Lower leg skin (tissue), 4 donors: ENCODE data around the gene RPP25. TPM values are rescaled to one million over a fixed set of nuclear protein-coding genes. Genes with fewer than 3 reads are reported as not detected.
"Not testable (repeated sequence)": the region's sequence is repeated elsewhere in the genome, so short reads cannot be mapped to it uniquely, and the experiment has no call there.

Experiments
- DNase-seq, 2 donors: peaks; one replicate each; pipeline ENCODE4 v3.0.0-alpha.2; 2019; ENCODE audit warnings: low spot score in 2 of 2
- H3K4me3 ChIP-seq: fragments of 200-600 bp; sonication (generic); 2 replicates; pipeline ENCODE4 v1.5.1; 2017; ENCODE audit warnings: mild to moderate bottlenecking, low read depth; ENCODE audit not compliant: poor library complexity, severe bottlenecking
- CTCF ChIP-seq, 3 donors: fragments of 450-650 bp; IDR thresholded peaks; one replicate each; pipeline ENCODE4 v1.5.1; 2016; ENCODE audit warnings: antibody characterized with exemption in 3 of 3, mild to moderate bottlenecking in 3 of 3, moderate library complexity in 2 of 3
- POLR2A ChIP-seq, 2 donors: fragments of 450-650 bp; IDR thresholded peaks; one replicate each; pipeline ENCODE4 v1.6.1; 2016 to 2017; ENCODE audit warnings: antibody characterized with exemption in 2 of 2, mild to moderate bottlenecking in 1 of 2, moderate library complexity in 1 of 2
- WGBS, 2 donors: methylation state at CpG; one replicate each; pipeline ENCODE4 v1.1.5; 2018; 5-methylcytosine and 5-hydroxymethylcytosine counted together
- intact Hi-C: fragments of 100-400 bp; cut with DNase I; formaldehyde crosslinking; loops from one replicate; pipeline ENCODE4 v1.15.0; 2023; ENCODE audit warnings: low total_unique reads
- total RNA-seq, 4 donors: library from RNA; depleted of rRNA; stranded (reverse); fragments of >200 nt; gene quantifications; one replicate each; pipeline ENCODE4 v1.1.0, GENCODE V29; 2016

RPP25 gene
- total RNA-seq, 4 donors from 2014 or later: 5.4 to 10.6 (median 8.4) TPM

GRCh38 chr15:74928771-74929198 lies 27.8 kb downstream of the RPP25 start:
- no peak for DNase-seq
- TF ChIP-seq CTCF (IDR thresholded peaks at IDR 0.05) (no peak), POLR2A (IDR thresholded peaks at IDR 0.05) (no peak)
- intact Hi-C loops: loop anchor here (2.0 kb wide), 1 partner anchor 16 kb away; no protein-coding TSS in a partner anchor
- H3K4me3 ChIP-seq: no peak overlapping the region
- 92 to 95% methylated on average over 5 of the region's 5 CpGs for WGBS, 2 donors

GRCh38 chr15:74924525-74924924 lies 32.0 kb downstream of the RPP25 start:
- 88 to 97% methylated on average over 3 of the region's 3 CpGs for WGBS, 2 donors
- intact Hi-C loops: no loop called here
- TF ChIP-seq POLR2A (IDR thresholded peaks at IDR 0.05) (no peak), CTCF (IDR thresholded peaks at IDR 0.05) (no peak)
- no peak overlapping the region for H3K4me3 ChIP-seq
- DNase-seq: no peak

GRCh38 chr15:74920456-74920855 lies 36.1 kb downstream of the RPP25 start:
- no peak for DNase-seq
- no peak for TF ChIP-seq CTCF (IDR thresholded peaks at IDR 0.05)
- TF ChIP-seq POLR2A (IDR thresholded peaks at IDR 0.05): no peak
- no peak overlapping the region for H3K4me3 ChIP-seq
- intact Hi-C loops: no loop called here
- WGBS, 2 donors: 81 to 89% methylated on average over 8 of the region's 8 CpGs

GRCh38 chr15:74917676-74918075 lies 38.9 kb downstream of the RPP25 start:
- TF ChIP-seq POLR2A (IDR thresholded peaks at IDR 0.05): no peak
- TF ChIP-seq CTCF (IDR thresholded peaks at IDR 0.05): no peak
- DNase-seq: no peak
- no peak overlapping the region for H3K4me3 ChIP-seq
- WGBS, 2 donors: 93 to 94% methylated on average over 6 of the region's 6 CpGs
- intact Hi-C loops: no loop called here

GRCh38 chr15:74913799-74914198 lies 42.8 kb downstream of the RPP25 start:
- not testable (repeated sequence) for H3K4me3 ChIP-seq, DNase-seq
- intact Hi-C loops: loop anchor here (2.0 kb wide), 1 partner anchor 15 kb away; no protein-coding TSS in a partner anchor
- WGBS, 2 donors: 94 to 95% methylated on average over 8 of the region's 8 CpGs

GRCh38 chr15:74913041-74913440 lies 43.5 kb downstream of the RPP25 start:
- WGBS, 2 donors: 91 to 92% methylated on average over 9 of the region's 9 CpGs
- DNase-seq: no peak
- intact Hi-C loops: loop anchor here (2.0 kb wide), 1 partner anchor 16 kb away; no protein-coding TSS in a partner anchor
- no peak overlapping the region for H3K4me3 ChIP-seq
- TF ChIP-seq POLR2A (IDR thresholded peaks at IDR 0.05) (no peak), CTCF (IDR thresholded peaks at IDR 0.05) (no peak)
